ES-I3 (cell line): ENCODE data around the gene GALNT18.

Experiments used
- H3K36me3 ChIP-seq: 2 replicates; pipeline ENCODE4 v1.6.1; 2013; ENCODE audit warnings: mild to moderate bottlenecking, low read length, control low read depth, moderate library complexity; ENCODE audit not compliant: insufficient read depth
- H3K4me1 ChIP-seq: 2 replicates; pipeline ENCODE4 v1.6.1; 2013; ENCODE audit warnings: mild to moderate bottlenecking, control low read depth, low read length; ENCODE audit not compliant: insufficient read depth
- H3K9ac ChIP-seq: 2 replicates; pipeline ENCODE4 v1.6.1; 2013; ENCODE audit warnings: low read depth, mild to moderate bottlenecking, low read length, moderate library complexity
- H3K9me3 ChIP-seq: 2 replicates; pipeline ENCODE4 v1.6.1; 2013; ENCODE audit warnings: mild to moderate bottlenecking, low read length, moderate library complexity; ENCODE audit not compliant: control insufficient read depth, insufficient read depth

The GALNT18 gene

GRCh38 chr11:11621573-11622339 is at the start of gene GALNT18:
TSS of gene GALNT18 (minus strand) at chr11:11622005.
- Histone ChIP-seq H3K9me3 (no peaks in the 10 kb centered on the region), H3K9ac (peak within 1 kb of the TSS; percentile 74), H3K4me1 (peaks cover 3% of the 10 kb centered on the region; the same call in 1 of the 2 replicates), H3K36me3 (no peaks in the 10 kb centered on the region)

GRCh38 chr11:11670574-11670973 is 48.8 kb upstream of the GALNT18 start:
- Histone ChIP-seq H3K9me3 (no peaks in the 10 kb centered on the region), H3K9ac (no peak overlapping the region), H3K4me1 (peaks cover 7% of the 10 kb centered on the region), H3K36me3 (no peaks in the 10 kb centered on the region)

- H3K9ac ChIP-seq, result no peak overlapping the region
- H3K9me3 ChIP-seq, result no peaks in the 10 kb centered on the region
- H3K4me1 ChIP-seq, result peaks cover 7% of the 10 kb centered on the region
- H3K36me3 ChIP-seq, result no peaks in the 10 kb centered on the region
These were observed 47.5 kb upstream of the GALNT18 start for GRCh38 chr11:11669233-11669846.

- peaks cover 7% of the 10 kb centered on the region for H3K4me1 ChIP-seq
These were observed 47.0 kb upstream of the GALNT18 start for GRCh38 chr11:11668781-11669180.

GRCh38 chr11:11668274-11668673 is 46.5 kb upstream of the GALNT18 start:
- Histone ChIP-seq H3K36me3 (no peaks in the 10 kb centered on the region), H3K9me3 (no peaks in the 10 kb centered on the region), H3K9ac (no peak overlapping the region), H3K4me1 (peaks cover 7% of the 10 kb centered on the region)

More at GRCh38 chr11:11668781-11669180, 47.0 kb upstream of the GALNT18 start:
- Histone ChIP-seq H3K9me3 (no peaks in the 10 kb centered on the region), H3K9ac (no peak overlapping the region), H3K36me3 (no peaks in the 10 kb centered on the region)

GRCh38 chr11:11667056-11667455 is 45.3 kb upstream of the GALNT18 start:
- H3K9me3 ChIP-seq, result no peaks in the 10 kb centered on the region
- peaks cover 11% of the 10 kb centered on the region for H3K4me1 ChIP-seq
- no peak overlapping the region for H3K9ac ChIP-seq
- no peaks in the 10 kb centered on the region for H3K36me3 ChIP-seq

DNA sequence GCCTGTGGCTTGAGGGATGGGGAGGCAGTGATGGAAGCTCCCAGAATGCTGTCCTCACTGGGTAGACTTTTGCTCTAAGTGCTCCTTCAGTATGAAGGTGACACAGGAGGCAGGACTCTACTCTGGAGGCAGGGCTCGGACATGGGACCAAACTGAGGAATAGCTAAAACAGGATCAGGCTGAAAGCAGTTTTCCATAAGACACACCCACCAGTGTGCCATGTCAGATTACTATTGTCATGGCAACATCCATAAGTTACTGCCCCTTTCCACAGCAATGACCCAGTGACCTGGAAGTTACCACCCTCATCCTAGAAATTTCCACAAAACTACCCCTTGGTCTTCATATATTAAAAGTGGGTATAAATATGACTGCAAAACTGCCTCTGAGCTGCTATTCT is 43.6 kb upstream of the GALNT18 start:
- peaks cover 17% of the 10 kb centered on the region for H3K4me1 ChIP-seq
- H3K9ac ChIP-seq, result no peak overlapping the region
- no peaks in the 10 kb centered on the region for H3K9me3 ChIP-seq
- H3K36me3 ChIP-seq, result no peaks in the 10 kb centered on the region

DNA sequence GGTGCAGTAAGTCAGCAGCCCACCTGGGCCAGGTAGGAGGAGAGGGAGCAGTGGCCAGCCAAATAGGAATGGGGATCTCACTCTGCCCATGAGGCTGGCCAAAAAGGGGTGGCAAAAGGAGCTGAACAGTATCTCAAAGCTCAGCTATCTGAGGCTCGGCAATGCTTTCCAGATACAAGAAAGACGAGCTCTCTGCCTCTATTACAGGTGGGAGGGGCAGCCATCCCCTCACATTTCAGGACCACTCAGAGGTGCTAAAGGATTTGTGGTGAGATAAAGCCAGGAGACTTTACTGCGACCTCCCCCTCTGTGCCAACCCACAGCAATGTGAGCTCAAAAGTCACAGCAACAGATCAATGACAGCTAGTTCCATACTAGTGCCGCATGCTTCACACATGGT is 42.1 kb upstream of the GALNT18 start:
- Histone ChIP-seq H3K36me3 (no peaks in the 10 kb centered on the region), H3K9ac (no peak overlapping the region), H3K9me3 (no peaks in the 10 kb centered on the region), H3K4me1 (peaks cover 10% of the 10 kb centered on the region)

DNA sequence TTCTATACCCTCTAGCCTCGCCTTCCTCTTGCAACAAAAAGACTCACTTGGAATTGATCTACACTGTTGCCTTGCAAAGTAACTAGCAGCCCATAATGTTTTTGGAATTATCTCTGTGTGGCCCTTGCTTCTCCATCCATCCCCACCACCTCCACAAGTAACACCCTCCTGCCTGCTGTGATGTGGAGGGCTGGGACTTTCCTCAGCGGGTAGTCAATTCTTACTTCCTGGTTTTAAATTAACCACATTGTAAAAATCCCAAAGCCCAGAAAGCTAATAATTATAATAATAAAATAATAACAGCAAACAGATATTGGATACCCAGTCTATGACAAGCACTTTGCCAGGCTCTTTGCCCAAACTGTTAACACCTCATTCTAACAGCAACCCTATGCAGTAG is 40.8 kb upstream of the GALNT18 start:
- H3K4me1 ChIP-seq, result peaks cover 10% of the 10 kb centered on the region

DNA sequence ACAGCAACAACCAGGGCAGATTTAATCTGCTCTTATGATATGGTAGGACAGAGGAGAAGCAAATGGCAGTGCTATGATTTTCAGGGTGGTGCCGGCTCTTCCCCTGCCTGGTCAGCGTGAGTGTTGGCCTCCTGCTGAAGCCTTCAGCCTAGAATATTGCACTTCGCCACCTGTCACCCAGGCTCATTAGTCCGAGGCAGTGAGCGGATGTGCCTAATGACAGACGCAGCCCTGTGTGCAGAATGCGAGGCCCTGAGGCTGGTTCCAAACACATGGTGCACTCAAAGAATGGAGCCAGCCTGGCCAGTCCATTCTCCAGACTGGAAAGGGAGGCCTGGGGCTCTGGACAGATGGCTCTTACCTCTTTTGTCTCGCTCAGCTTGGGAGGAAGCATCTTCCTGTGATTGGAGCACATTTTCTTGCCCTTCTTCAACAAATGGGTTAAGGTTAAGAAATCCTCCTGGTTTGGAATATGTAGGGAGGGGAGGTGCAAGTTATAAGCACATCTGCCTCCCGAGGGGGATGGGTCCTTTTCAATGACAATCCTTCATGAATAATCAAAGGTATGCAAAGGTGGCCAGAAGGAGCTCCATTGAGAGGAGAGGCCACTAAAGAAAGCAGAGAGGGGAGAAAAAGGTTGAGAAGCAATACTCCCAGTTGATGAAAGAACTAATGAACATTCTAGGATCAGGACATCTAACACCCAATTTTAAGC is 39.7 kb upstream of the GALNT18 start:
- Histone ChIP-seq H3K36me3 (no peaks in the 10 kb centered on the region), H3K4me1 (peaks cover 10% of the 10 kb centered on the region), H3K9ac (no peak overlapping the region)

More for the DNA sequence above, 40.8 kb upstream of the GALNT18 start:
- Histone ChIP-seq H3K9ac (no peak overlapping the region), H3K9me3 (0 out of 2 replicates have a peak, but pooled peaks cover 2% of the 10 kb centered on the region), H3K36me3 (no peaks in the 10 kb centered on the region)

GRCh38 chr11:11660363-11660740 is 38.5 kb upstream of the GALNT18 start:
- Histone ChIP-seq H3K4me1 (peaks cover 10% of the 10 kb centered on the region), H3K36me3 (no peaks in the 10 kb centered on the region), H3K9ac (no peak overlapping the region), H3K9me3 (0 out of 2 replicates have a peak, but pooled peaks cover 2% of the 10 kb centered on the region)

More for the DNA sequence above, 39.7 kb upstream of the GALNT18 start:
- H3K9me3 ChIP-seq, result 0 out of 2 replicates have a peak, but pooled peaks cover 2% of the 10 kb centered on the region

DNA sequence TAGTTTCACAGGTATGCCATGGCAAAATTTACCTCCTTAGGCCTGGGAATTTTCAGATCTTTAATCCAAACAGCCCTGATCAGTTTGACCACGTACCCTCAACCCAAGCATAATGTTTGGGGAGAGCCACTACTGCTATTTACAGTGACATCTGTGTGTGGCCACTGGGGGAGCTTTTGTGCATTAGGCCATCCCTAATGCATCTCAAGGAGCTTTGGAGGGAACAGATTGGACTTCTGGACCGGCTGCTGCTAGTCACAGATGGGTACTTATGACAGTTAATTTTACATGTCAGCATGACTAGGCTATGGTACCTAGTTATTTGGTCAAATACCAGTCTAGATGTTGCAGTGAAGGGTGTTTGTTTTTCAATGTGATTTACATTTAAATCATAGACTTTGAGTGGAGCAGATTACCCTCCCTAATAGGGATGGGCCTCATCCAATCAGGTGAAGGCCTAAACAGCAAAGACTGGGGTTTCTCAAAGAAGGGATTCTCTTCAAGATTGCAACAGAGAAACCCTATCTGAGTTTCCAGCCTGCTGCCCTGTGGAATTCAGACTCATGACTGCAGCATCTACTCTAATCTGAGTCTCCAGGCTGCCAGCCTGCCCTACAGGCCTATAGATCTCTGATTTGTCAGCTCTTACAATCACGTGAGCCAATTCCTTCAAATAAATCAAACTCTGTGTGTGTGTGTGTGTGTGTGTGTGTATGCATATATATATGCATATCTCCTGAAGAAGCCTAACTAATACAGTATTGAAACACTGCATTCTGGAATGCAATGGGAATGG is 38.0 kb upstream of the GALNT18 start:
- Histone ChIP-seq H3K9me3 (0 out of 2 replicates have a peak, but pooled peaks cover 2% of the 10 kb centered on the region), H3K4me1 (peaks cover 10% of the 10 kb centered on the region), H3K9ac (no peak overlapping the region), H3K36me3 (no peaks in the 10 kb centered on the region)

- no peak overlapping the region for H3K9ac ChIP-seq
- H3K9me3 ChIP-seq, result 0 out of 2 replicates have a peak, but pooled peaks cover 2% of the 10 kb centered on the region
- no peaks in the 10 kb centered on the region for H3K36me3 ChIP-seq
- peaks cover 10% of the 10 kb centered on the region for H3K4me1 ChIP-seq
These were observed 35.6 kb upstream of the GALNT18 start for GRCh38 chr11:11657218-11657955.
